H1 (cell line): Measurements from ENCODE around the gene OPN3. TPM values are rescaled to one million over a fixed set of nuclear protein-coding genes. Genes with fewer than 3 reads are reported as not detected.

Experiments used
- CTCF ChIA-PET: fragments of 300-600 bp; sonication (Branson Sonifier 250); formaldehyde crosslinking; loops from one replicate; lab custom pipeline; 2021; ENCODE audit not compliant: partially characterized antibody; lab: Charles Lee
- POLR2A ChIA-PET: fragments of 300-600 bp; sonication (Branson Sonifier 250); formaldehyde crosslinking; loops from one replicate; lab custom pipeline; 2021; ENCODE audit warnings: inconsistent platforms; ENCODE audit not compliant: partially characterized antibody; lab: Charles Lee
- DNase-seq, 2 experiments: peaks; one replicate each; pipeline versions ENCODE4 v3.0.0 to v3.0.0-alpha.2; 2010 to 2022; ENCODE audit warnings: low spot score in 2 of 2, low read depth in 1 of 2, mixed read lengths in 1 of 2
- FAIRE-seq: peaks from 2 replicates; lab custom pipeline; 2011; peaks lifted over from hg19 to GRCh38; lab: Jason Lieb, UNC
- H2AFZ ChIP-seq: 2 replicates; pipeline ENCODE4 v1.8.1; 2012; ENCODE audit warnings: low read length, inconsistent platforms
- H2AK5ac ChIP-seq: 2 replicates; pipeline ENCODE4 v1.6.1; 2013; ENCODE audit warnings: low read depth, low read length
- H2BK120ac ChIP-seq: replicated peaks from 2 replicates; pipeline ENCODE3; 2013; ENCODE audit warnings: low read depth, low read length, inconsistent platforms
- H2BK12ac ChIP-seq: 2 replicates; pipeline ENCODE4 v1.6.1; 2013; ENCODE audit warnings: low read depth, low read length
- H2BK15ac ChIP-seq: 2 replicates; pipeline ENCODE4 v1.6.1; 2013; ENCODE audit warnings: low read length
- H2BK20ac ChIP-seq: 2 replicates; pipeline ENCODE4 v1.6.1; 2013; ENCODE audit warnings: low read length
- H2BK5ac ChIP-seq: 2 replicates; pipeline ENCODE4 v1.6.1; 2013; ENCODE audit warnings: low read depth, low read length
- H3K14ac ChIP-seq: 2 replicates; pipeline ENCODE4 v1.6.1; 2013; ENCODE audit warnings: inconsistent platforms; ENCODE audit not compliant: insufficient read length
- H3K18ac ChIP-seq: 2 replicates; pipeline ENCODE4 v1.6.1; 2013; ENCODE audit warnings: low read length; ENCODE audit errors: extremely low read depth
- H3K23ac ChIP-seq: 2 replicates; pipeline ENCODE4 v1.6.1; 2013; ENCODE audit warnings: inconsistent platforms; ENCODE audit not compliant: insufficient read length
- H3K23me2 ChIP-seq: 2 replicates; pipeline ENCODE4 v1.6.1; 2013; ENCODE audit warnings: low read depth, low read length
- H3K27ac ChIP-seq: 2 replicates; pipeline ENCODE4 v1.6.1; 2011; ENCODE audit warnings: low read depth, low read length, inconsistent platforms
- H3K27me3 ChIP-seq, 4 experiments: replicated peaks in 1 of 4; 1 replicate in 1 of 4; 2 replicates in 3 of 4; pipeline versions ENCODE4 v1.6.1 to v1.8.1; 2011 to 2013; ENCODE audit warnings: low read length in 3 of 4, mild to moderate bottlenecking in 3 of 4, inconsistent platforms in 2 of 4, mixed read lengths in 2 of 4, moderate library complexity in 1 of 4; ENCODE audit not compliant: control insufficient read depth in 3 of 4, insufficient read depth in 3 of 4; ENCODE audit errors: extremely low read depth in 1 of 4
- H3K36me3 ChIP-seq, 4 experiments: 2 replicates each; pipeline versions ENCODE4 v1.6.1 to v1.8.1; 2011 to 2013; ENCODE audit warnings: mild to moderate bottlenecking in 4 of 4, low read length in 3 of 4, moderate library complexity in 2 of 4, control low read depth in 1 of 4, inconsistent platforms in 1 of 4; ENCODE audit not compliant: insufficient read depth in 4 of 4, control insufficient read depth in 2 of 4
- H3K4ac ChIP-seq: replicated peaks from 2 replicates; pipeline ENCODE3; 2013; ENCODE audit warnings: low read length, low read depth, mixed read lengths, inconsistent platforms; ENCODE audit not compliant: insufficient read length
- H3K4me1 ChIP-seq, 4 experiments: replicated peaks in 1 of 4; 1 replicate in 1 of 4; 2 replicates in 3 of 4; pipeline versions ENCODE4 v1.6.1 to v1.8.1; 2011 to 2013; ENCODE audit warnings: low read length in 3 of 4, inconsistent platforms in 2 of 4, mixed read lengths in 1 of 4; ENCODE audit not compliant: insufficient read depth in 4 of 4, control insufficient read depth in 3 of 4
- H3K4me2 ChIP-seq, 2 experiments: 2 replicates each; pipeline versions ENCODE4 v1.6.1 to v1.8.1; 2011 to 2013; ENCODE audit warnings: low read depth in 2 of 2, low read length in 2 of 2, control low read depth in 1 of 2, inconsistent platforms in 1 of 2, mild to moderate bottlenecking in 1 of 2; ENCODE audit not compliant: insufficient read depth in 1 of 2
- H3K4me3 ChIP-seq, 4 experiments: fragments of 200-600, 300-600 bp in 1 of 4; sonication (generic), shearing (Covaris generic), sonication (Bioruptor Twin) in 1 of 4; 2 replicates each; pipeline versions ENCODE4 v1.5.1 to v1.8.1; 2011 to 2016; ENCODE audit warnings: low read length in 4 of 4, low read depth in 3 of 4, control low read depth in 2 of 4, inconsistent platforms in 2 of 4, mild to moderate bottlenecking in 2 of 4, mixed read lengths in 1 of 4, moderate library complexity in 1 of 4; ENCODE audit not compliant: insufficient read depth in 2 of 4; ENCODE audit errors: extremely low read depth in 1 of 4
- H3K56ac ChIP-seq: replicated peaks from 2 replicates; pipeline ENCODE3; 2013; ENCODE audit warnings: low read depth, mild to moderate bottlenecking, mixed read lengths, low read length, inconsistent platforms; ENCODE audit not compliant: insufficient read length
- H3K79me1 ChIP-seq: 2 replicates; pipeline ENCODE4 v1.6.1; 2013; ENCODE audit warnings: low read depth, low read length, control low read depth
- H3K79me2 ChIP-seq, 2 experiments: 2 replicates each; pipeline versions ENCODE4 v1.6.1 to v1.8.1; 2012 to 2013; ENCODE audit warnings: low read length in 2 of 2, mild to moderate bottlenecking in 2 of 2, inconsistent platforms in 1 of 2; ENCODE audit not compliant: insufficient read depth in 2 of 2, control insufficient read depth in 1 of 2
- H3K9ac ChIP-seq, 4 experiments: replicated peaks in 1 of 4; 1 replicate in 1 of 4; 2 replicates in 3 of 4; pipeline versions ENCODE4 v1.6.1 to v1.8.1; 2011 to 2013; ENCODE audit warnings: low read depth in 3 of 4, low read length in 3 of 4, control low read depth in 2 of 4, mild to moderate bottlenecking in 2 of 4, moderate library complexity in 2 of 4, inconsistent platforms in 1 of 4; ENCODE audit errors: extremely low read depth in 1 of 4
- H3K9me3 ChIP-seq, 2 experiments: 2 replicates each; pipeline versions ENCODE4 v1.6.1 to v1.8.1; 2012 to 2013; ENCODE audit warnings: mild to moderate bottlenecking in 2 of 2, moderate library complexity in 2 of 2, control low read depth in 1 of 2, inconsistent platforms in 1 of 2, low read depth in 1 of 2, low read length in 1 of 2, mixed read lengths in 1 of 2; ENCODE audit not compliant: insufficient read depth in 2 of 2
- H4K20me1 ChIP-seq, 2 experiments: replicated peaks in 1 of 2; 2 replicates each; pipeline versions ENCODE3 to v1.8.1; 2011 to 2013; ENCODE audit warnings: inconsistent platforms in 2 of 2, low read length in 2 of 2, mild to moderate bottlenecking in 1 of 2; ENCODE audit not compliant: insufficient read depth in 2 of 2, control insufficient read depth in 1 of 2
- H4K5ac ChIP-seq: 2 replicates; pipeline ENCODE4 v1.6.1; 2013; ENCODE audit warnings: low read length, low read depth, mixed read lengths, inconsistent platforms; ENCODE audit not compliant: insufficient read length
- H4K8ac ChIP-seq: 2 replicates; pipeline ENCODE4 v1.8.0; 2013; ENCODE audit warnings: mild to moderate bottlenecking, moderate library complexity, low read length, inconsistent platforms; ENCODE audit not compliant: insufficient read depth; ENCODE audit errors: extremely low read depth
- H4K91ac ChIP-seq: replicated peaks from 2 replicates; pipeline ENCODE3; 2013; ENCODE audit warnings: low read length, mixed read lengths, inconsistent platforms; ENCODE audit not compliant: insufficient read length
- BACH1 ChIP-seq: IDR thresholded peaks from 2 replicates; pipeline ENCODE4 v1.6.1; 2012; ENCODE audit warnings: low read length, improper control_type of control experiment
- CEBPB ChIP-seq: IDR thresholded peaks from 2 replicates; pipeline ENCODE4 v1.6.1; 2012; ENCODE audit warnings: low read depth, low read length
- CHD2 ChIP-seq: IDR thresholded peaks from 2 replicates; pipeline ENCODE4 v1.6.1; 2012; ENCODE audit warnings: low read length, improper control_type of control experiment
- EZH2 ChIP-seq: fragments of 200-600 bp; sonication (generic); IDR thresholded peaks from 2 replicates; pipeline ENCODE4 v1.7.1; 2012; ENCODE audit warnings: low read depth, mild to moderate bottlenecking, moderate library complexity, low read length, inconsistent platforms; ENCODE audit not compliant: severe bottlenecking
- FOSL1 ChIP-seq: IDR thresholded peaks from 2 replicates; pipeline ENCODE4 v1.6.1; 2011; ENCODE audit warnings: mild to moderate bottlenecking, low read depth, low read length, moderate library complexity; ENCODE audit not compliant: insufficient read depth
- GABPA ChIP-seq: IDR thresholded peaks from 2 replicates; pipeline ENCODE4 v1.6.1; 2011; ENCODE audit warnings: mild to moderate bottlenecking, low read length, moderate library complexity, borderline replicate concordance; ENCODE audit not compliant: insufficient read depth
- NANOG ChIP-seq: IDR thresholded peaks from 2 replicates; pipeline ENCODE4 v1.6.1; 2011; ENCODE audit warnings: low read length, low read depth, mild to moderate bottlenecking, inconsistent platforms; ENCODE audit not compliant: insufficient read depth, poor library complexity, severe bottlenecking
- RXRA ChIP-seq: IDR thresholded peaks from 2 replicates; pipeline ENCODE4 v1.6.1; 2011; ENCODE audit warnings: low read depth, mild to moderate bottlenecking, low read length, moderate library complexity; ENCODE audit not compliant: insufficient read depth
- SP1 ChIP-seq: IDR thresholded peaks from 2 replicates; pipeline ENCODE4 v1.6.1; 2011; ENCODE audit warnings: low read depth, low read length
- SRF ChIP-seq: IDR thresholded peaks from 2 replicates; pipeline ENCODE4 v1.6.1; 2011; ENCODE audit warnings: mild to moderate bottlenecking, low read depth, low read length, moderate library complexity
- TBP ChIP-seq: IDR thresholded peaks from 2 replicates; pipeline ENCODE4 v1.6.1; 2011; ENCODE audit warnings: low read depth, low read length, improper control_type of control experiment
- TEAD4 ChIP-seq: IDR thresholded peaks from 2 replicates; pipeline ENCODE4 v1.6.1; 2012; ENCODE audit warnings: low read depth, low read length, inconsistent platforms, mixed read lengths
- ZNF274 ChIP-seq: IDR thresholded peaks from 2 replicates; pipeline ENCODE4 v1.7.0; 2012; ENCODE audit warnings: low read length, borderline replicate concordance; ENCODE audit errors: extremely low read depth
- WGBS, 2 experiments: shearing (Covaris generic) in 1 of 2; methylation state at CpG; one replicate each; pipeline versions ENCODE4 v1.1.6 to v1.1.7; 2013 to 2015; ENCODE audit warnings: low lambda C conversion rate in 2 of 2, mixed read lengths in 2 of 2, inconsistent platforms in 1 of 2, low coverage in 1 of 2, missing lambda C conversion rate in 1 of 2; ENCODE audit not compliant: insufficient replicate concordance in 2 of 2, insufficient coverage in 1 of 2, insufficient read length in 1 of 2; ENCODE audit errors: extremely low coverage in 1 of 2, missing lambda C conversion rate in 1 of 2; 5-methylcytosine and 5-hydroxymethylcytosine counted together
- polyA plus RNA-seq, 7 experiments: library from polyadenylated mRNA; depleted of rRNA in 3 of 7; stranded (reverse) in 5 of 7; unstranded in 2 of 7; fragments of >200 nt in 5 of 7; fragments of 200-250 nt in 2 of 7; gene quantifications; 1 replicate in 5 of 7; 2 replicates in 1 of 7; 4 replicates in 1 of 7; pipeline versions ENCODE4 v1.2.1 to v1.2.3, GENCODE V29; 2011 to 2013; ENCODE audit warnings: missing spikeins in 2 of 7, mixed read lengths in 2 of 7
- total RNA-seq: library from RNA; stranded (reverse); fragmentation: NEBNext Ultra II Directional; extraction: Animal tissue kit (Norgen Biotek cat#: 25700); gene quantifications from 2 replicates; pipeline ENCODE4 v1.2.1, GENCODE V29; 2021

OPN3 gene
- total and polyA plus RNA-seq, 2 of the 8 experiments (the other 6 are each of a cell fraction or from before 2014, with no cell fraction given) = 8.8 to 19.4 TPM

- FAIRE-seq = no peak
- no peak for TF ChIP-seq SRF
- no peak for TF ChIP-seq FOSL1
- TF ChIP-seq NANOG = no peak
- no peak for TF ChIP-seq ZNF274
- TF ChIP-seq RXRA = no peak
- no peak for TF ChIP-seq SP1
- TF ChIP-seq BACH1 = no peak
- no peak for TF ChIP-seq EZH2
- TF ChIP-seq CEBPB = no peak
- no peak for TF ChIP-seq GABPA
- no peak for TF ChIP-seq TEAD4
- no peak for TF ChIP-seq CHD2
- no peak for TF ChIP-seq TBP
Observed at GRCh38 chr1:241612533-241613477, 27.4 kb downstream of the OPN3 start.

More at GRCh38 chr1:241612533-241613477, 27.4 kb downstream of the OPN3 start:
- no peak overlapping the region for H3K27ac ChIP-seq
- no peak overlapping the region for H2BK20ac ChIP-seq
- no peaks in the 10 kb centered on the region for H3K23me2 ChIP-seq
- H2BK5ac ChIP-seq = no peak overlapping the region
- peaks cover 2 to 3% of the 10 kb centered on the region in 2 experiments for H4K20me1 ChIP-seq
- H3K9me3 ChIP-seq = no peaks in the 10 kb centered on the region
- H3K23ac ChIP-seq = no peak overlapping the region
- H2AFZ ChIP-seq = no peak overlapping the region
- no peak overlapping the region for H3K18ac ChIP-seq
- H3K4me1 ChIP-seq = no peaks in the 10 kb centered on the region
- no peak for DNase-seq
- no peak overlapping the region for H2AK5ac ChIP-seq
- H3K79me1 ChIP-seq = no peaks in the 10 kb centered on the region
- H3K4me2 ChIP-seq = no peak overlapping the region
- ChIA-PET POLR2A (no interaction called here), CTCF (interaction anchor here (0.9 to 3.5 kb wide), 13 partner anchors 8 to 725 kb away, joined by 3 to 43 read pairs (median 8); no protein-coding TSS in a partner anchor)
- H2BK15ac ChIP-seq = no peak overlapping the region
- no peak overlapping the region for H3K9ac ChIP-seq
- no peak overlapping the region for H3K56ac ChIP-seq
- H2BK120ac ChIP-seq = no peak overlapping the region
- H3K36me3 ChIP-seq = no peaks in the 10 kb centered on the region
- no peak overlapping the region for H4K5ac ChIP-seq
- no peak overlapping the region for H4K8ac ChIP-seq
- no peak overlapping the region for H4K91ac ChIP-seq
- H3K14ac ChIP-seq = no peak overlapping the region
- H2BK12ac ChIP-seq = no peak overlapping the region
- H3K4ac ChIP-seq = no peak overlapping the region
- H3K79me2 ChIP-seq = no peaks in the 10 kb centered on the region
- WGBS, 2 experiments = 89% methylated on average over 9 of the region's 9 CpGs; no CpG with 5 or more reads in 1 of the 2 experiments
- H3K27me3 ChIP-seq = peaks cover 0 to 1% (median 0%) of the 10 kb centered on the region in 4 experiments; a peak in 1 of 7 replicates
- no peak overlapping the region for H3K4me3 ChIP-seq
